IMR-90 (cell line): ENCODE data around the gene SAMD11. TPM values are rescaled to one million over a fixed set of nuclear protein-coding genes. Genes with fewer than 3 reads are reported as not detected.

Experiments
- ATAC-seq: fragments of 200-7000 bp; cut with Tn5 transposase; 2 replicates; pipeline ENCODE4 v1.9.1; 2020; ENCODE audit warnings: low read depth, mild to moderate bottlenecking, moderate library complexity
- BruUV-seq: library from RNA; stranded (reverse); fragments of 400-500 nt; replicated peaks from 2 replicates; lab custom pipeline; 2021; lab: Mats Ljungman, UMichigan
- CTCF ChIA-PET: fragments of 300-600 bp; formaldehyde crosslinking; extraction: SDS; loops from one replicate; lab custom pipeline; 2021; ENCODE audit warnings: antibody characterized with exemption; lab: Yijun Ruan, JAX
- POLR2A ChIA-PET: fragments of 300-600 bp; sonication (Branson Sonifier 250); formaldehyde crosslinking; loops from one replicate; lab custom pipeline; 2022; ENCODE audit warnings: antibody characterized with exemption; ENCODE audit not compliant: unreplicated experiment; lab: Charles Lee
- DNase-seq: peaks from one replicate; pipeline ENCODE4 v3.0.0; 2013
- H2AFZ ChIP-seq: replicated peaks from 2 replicates; pipeline ENCODE3; 2013; ENCODE audit warnings: low read length, mild to moderate bottlenecking; ENCODE audit not compliant: poor library complexity
- H2AK5ac ChIP-seq: 2 replicates; pipeline ENCODE4 v1.6.1; 2013; ENCODE audit warnings: low read depth, low read length, inconsistent platforms
- H2AK9ac ChIP-seq: replicated peaks from 2 replicates; pipeline ENCODE3; 2013; ENCODE audit warnings: mild to moderate bottlenecking, low read depth, low read length, moderate library complexity; ENCODE audit not compliant: poor library complexity
- H2BK120ac ChIP-seq: 2 replicates; pipeline ENCODE4 v1.6.1; 2013; ENCODE audit warnings: low read depth, low read length, inconsistent platforms
- H2BK15ac ChIP-seq: 3 replicates; pipeline ENCODE4 v1.6.1; 2013; ENCODE audit warnings: low read depth, low read length, inconsistent platforms
- H2BK20ac ChIP-seq: 2 replicates; pipeline ENCODE4 v1.6.1; 2013; ENCODE audit warnings: low read depth, mild to moderate bottlenecking, inconsistent platforms, low read length, moderate library complexity
- H2BK5ac ChIP-seq: 2 replicates; pipeline ENCODE4 v1.6.1; 2013; ENCODE audit warnings: mild to moderate bottlenecking, low read depth, low read length, inconsistent platforms; ENCODE audit not compliant: poor library complexity, severe bottlenecking
- H3K14ac ChIP-seq: replicated peaks from 2 replicates; pipeline ENCODE4 v1.6.1; 2013; ENCODE audit warnings: low read depth, low read length, inconsistent platforms
- H3K18ac ChIP-seq: 2 replicates; pipeline ENCODE4 v1.6.1; 2013; ENCODE audit warnings: low read depth, low read length, control low read depth
- H3K23ac ChIP-seq: 2 replicates; pipeline ENCODE4 v1.6.1; 2013; ENCODE audit warnings: low read depth, low read length, inconsistent platforms
- H3K27ac ChIP-seq: 2 replicates; pipeline ENCODE4 v1.5.1; 2013; ENCODE audit warnings: mild to moderate bottlenecking, control low read depth, low read length; ENCODE audit not compliant: insufficient read depth
- H3K27me3 ChIP-seq: 2 replicates; pipeline ENCODE4 v1.6.1; 2013; ENCODE audit warnings: low read length; ENCODE audit not compliant: control insufficient read depth, insufficient read depth
- H3K36me3 ChIP-seq: 2 replicates; pipeline ENCODE4 v1.6.1; 2013; ENCODE audit warnings: low read length, mixed read lengths; ENCODE audit not compliant: control insufficient read depth, insufficient read depth
- H3K4ac ChIP-seq: 2 replicates; pipeline ENCODE4 v1.6.1; 2013; ENCODE audit warnings: low read depth, low read length, inconsistent platforms
- H3K4me1 ChIP-seq: 2 replicates; pipeline ENCODE4 v1.6.1; 2013; ENCODE audit warnings: low read length, mixed read lengths; ENCODE audit not compliant: control insufficient read depth, insufficient read depth
- H3K4me2 ChIP-seq: 2 replicates; pipeline ENCODE4 v1.6.1; 2013; ENCODE audit warnings: low read depth, mild to moderate bottlenecking, control low read depth, low read length, moderate library complexity
- H3K4me3 ChIP-seq: 2 replicates; pipeline ENCODE4 v1.5.1; 2013; ENCODE audit warnings: low read depth, mild to moderate bottlenecking, control low read depth, low read length, moderate library complexity; ENCODE audit not compliant: insufficient read depth
- H3K56ac ChIP-seq: 2 replicates; pipeline ENCODE4 v1.6.1; 2013; ENCODE audit warnings: low read length, inconsistent platforms; ENCODE audit not compliant: insufficient read depth; ENCODE audit errors: extremely low read depth
- H3K79me1 ChIP-seq, 2 experiments: 2 replicates each; pipeline ENCODE4 v1.6.1; 2013; ENCODE audit warnings: low read length in 2 of 2, inconsistent platforms in 1 of 2, low read depth in 1 of 2
- H3K9ac ChIP-seq: 2 replicates; pipeline ENCODE4 v1.6.1; 2013; ENCODE audit warnings: low read depth, low read length, control low read depth
- H3K9me1 ChIP-seq: 2 replicates; pipeline ENCODE4 v1.6.1; 2013; ENCODE audit warnings: low read length, inconsistent platforms; ENCODE audit not compliant: insufficient read depth
- H3K9me3 ChIP-seq: 2 replicates; pipeline ENCODE4 v1.6.1; 2013; ENCODE audit warnings: low read length; ENCODE audit not compliant: control insufficient read depth, insufficient read depth
- H4K20me1 ChIP-seq: 2 replicates; pipeline ENCODE4 v1.6.1; 2013; ENCODE audit warnings: low read length, inconsistent platforms; ENCODE audit not compliant: insufficient read depth
- H4K5ac ChIP-seq: 2 replicates; pipeline ENCODE4 v1.6.1; 2013; ENCODE audit warnings: mild to moderate bottlenecking, low read depth, low read length, control low read depth
- H4K8ac ChIP-seq, 2 experiments: 2 replicates each; pipeline ENCODE4 v1.6.1; 2013; ENCODE audit warnings: low read depth in 2 of 2, low read length in 2 of 2, control low read depth in 1 of 2, inconsistent platforms in 1 of 2
- H4K91ac ChIP-seq: 2 replicates; pipeline ENCODE4 v1.6.1; 2013; ENCODE audit warnings: low read depth, low read length, inconsistent platforms; ENCODE audit not compliant: insufficient read depth
- BHLHE40 ChIP-seq: fragments of 150-350 bp; IDR thresholded peaks from 2 replicates; pipeline ENCODE4 v1.6.1; 2016; ENCODE audit warnings: mild to moderate bottlenecking, low read depth, low read length
- CHD1 ChIP-seq: IDR thresholded peaks from 2 replicates; pipeline ENCODE4 v1.6.1; 2012; ENCODE audit warnings: low read depth, low read length, improper control_type of control experiment
- MAFK ChIP-seq: IDR thresholded peaks from 2 replicates; pipeline ENCODE4 v1.6.1; 2012; ENCODE audit warnings: low read depth, low read length, improper control_type of control experiment
- MAZ ChIP-seq: IDR thresholded peaks from 2 replicates; pipeline ENCODE4 v1.6.1; 2012; ENCODE audit warnings: low read depth, mild to moderate bottlenecking, low read length, improper control_type of control experiment, moderate library complexity, borderline replicate concordance
- MXI1 ChIP-seq: IDR thresholded peaks from 2 replicates; pipeline ENCODE4 v1.6.1; 2012; ENCODE audit warnings: low read depth, mild to moderate bottlenecking, low read length, moderate library complexity, borderline replicate concordance
- POLR2A ChIP-seq: IDR thresholded peaks from 2 replicates; pipeline ENCODE4 v1.6.1; 2012; ENCODE audit warnings: mild to moderate bottlenecking, low read depth, low read length
- RAD21 ChIP-seq: IDR thresholded peaks from 2 replicates; pipeline ENCODE4 v1.6.1; 2012; ENCODE audit warnings: low read length, improper control_type of control experiment
- RCOR1 ChIP-seq: IDR thresholded peaks from 2 replicates; pipeline ENCODE4 v1.6.1; 2012; ENCODE audit warnings: mild to moderate bottlenecking, low read length, improper control_type of control experiment; ENCODE audit not compliant: insufficient replicate concordance
- RFX5 ChIP-seq: IDR thresholded peaks from 2 replicates; pipeline ENCODE4 v1.8.0; 2012; ENCODE audit warnings: low read depth, mild to moderate bottlenecking, low read length, moderate library complexity
- SMC3 ChIP-seq: fragments of 150-350 bp; IDR thresholded peaks from 2 replicates; pipeline ENCODE4 v1.6.1; 2016; ENCODE audit warnings: low read depth, mild to moderate bottlenecking, antibody characterized with exemption, low read length, moderate library complexity
- WGBS, 2 experiments: methylation state at CpG; one replicate each; pipeline versions ENCODE4 v1.1.5 to v1.1.7; 2013; ENCODE audit warnings: missing lambda C conversion rate in 2 of 2; ENCODE audit not compliant: insufficient read length in 1 of 2; ENCODE audit errors: extremely low coverage in 2 of 2; 5-methylcytosine and 5-hydroxymethylcytosine counted together
- dilution Hi-C: fragments of 300-500 bp; cut with HindIII; formaldehyde crosslinking; loops from one replicate; pipeline ENCODE4 v1.14.3; 2018; ENCODE audit warnings: low sequenced_read_pairs; ENCODE audit not compliant: unreplicated experiment
- in situ Hi-C: fragments of 300-500 bp; cut with MboI; formaldehyde crosslinking; loops from 3 replicates; pipeline ENCODE4 v1.14.3; 2019; ENCODE audit warnings: low sequenced_read_pairs, inconsistent platforms, mixed read lengths
- intact Hi-C: fragments of 100-400 bp; cut with micrococcal nuclease; formaldehyde crosslinking; loops from 2 replicates; pipeline ENCODE4 v1.10.0; 2022
- polyA plus RNA-seq, 3 experiments: library from polyadenylated mRNA; depleted of rRNA; stranded (reverse); fragments of >200 nt; gene quantifications; 2 replicates each; pipeline ENCODE4 v1.2.3, GENCODE V29; 2012; ENCODE audit warnings: low replicate concordance in 1 of 3
- total RNA-seq: library from RNA; depleted of rRNA; stranded (reverse); fragments of >200 nt; gene quantifications from 2 replicates; pipeline ENCODE4 v1.2.3, GENCODE V29; 2012
- TF ChIP-seq, protein P1 (sequence below): conservative IDR thresholded peaks from 2 replicates; pipeline ENCODE4 v1.5.1; 2012; ENCODE audit warnings: mild to moderate bottlenecking, low read depth, low read length, improper control_type of control experiment

The SAMD11 gene
- total and polyA plus RNA-seq, 2 of the 4 experiments (the other 2 are of a cell fraction): 5.9 to 22.9 TPM

DNA sequence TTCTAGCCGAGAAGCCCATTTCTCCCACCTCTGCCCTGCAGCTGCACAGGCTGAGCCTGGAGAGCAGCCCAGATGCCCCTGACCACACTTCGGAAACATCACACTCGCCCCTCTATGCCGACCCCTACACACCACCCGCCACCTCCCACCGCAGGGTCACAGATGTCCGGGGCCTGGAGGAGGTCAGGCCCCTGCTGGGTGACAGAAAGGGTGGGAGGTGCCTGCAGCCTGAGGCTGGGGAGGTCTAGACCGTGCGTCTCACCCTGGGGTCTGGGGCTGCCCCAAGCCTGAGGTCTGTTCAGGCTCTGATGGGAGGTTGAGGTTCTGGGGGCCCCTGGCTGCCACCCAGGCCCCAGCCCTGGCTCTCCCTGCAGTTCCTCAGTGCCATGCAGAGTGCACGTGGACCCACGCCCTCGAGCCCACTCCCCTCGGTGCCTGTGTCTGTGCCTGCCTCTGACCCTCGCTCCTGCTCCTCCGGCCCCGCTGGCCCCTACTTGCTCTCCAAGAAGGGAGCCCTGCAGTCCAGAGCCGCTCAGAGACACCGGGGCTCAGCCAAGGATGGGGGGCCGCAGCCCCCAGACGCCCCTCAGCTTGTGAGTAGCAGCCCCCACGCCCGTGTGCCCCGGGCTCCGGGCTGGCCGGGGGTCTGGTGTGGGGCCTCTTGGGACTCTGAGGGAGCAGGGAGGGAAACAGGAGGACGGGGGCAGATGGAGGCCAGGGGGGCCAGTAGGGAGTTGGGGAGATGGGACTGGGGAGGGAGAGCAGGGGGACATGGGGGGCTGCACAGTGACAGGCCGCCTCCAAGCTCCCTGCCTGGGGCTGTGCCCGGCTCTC is 50.0 kb downstream of the SAMD11 start (continued):
- TF ChIP-seq RFX5: no peak
- no peak for TF ChIP-seq RCOR1
- no peak for TF ChIP-seq MXI1
- no peak for TF ChIP-seq RAD21
- TF ChIP-seq MAFK: no peak

DNA sequence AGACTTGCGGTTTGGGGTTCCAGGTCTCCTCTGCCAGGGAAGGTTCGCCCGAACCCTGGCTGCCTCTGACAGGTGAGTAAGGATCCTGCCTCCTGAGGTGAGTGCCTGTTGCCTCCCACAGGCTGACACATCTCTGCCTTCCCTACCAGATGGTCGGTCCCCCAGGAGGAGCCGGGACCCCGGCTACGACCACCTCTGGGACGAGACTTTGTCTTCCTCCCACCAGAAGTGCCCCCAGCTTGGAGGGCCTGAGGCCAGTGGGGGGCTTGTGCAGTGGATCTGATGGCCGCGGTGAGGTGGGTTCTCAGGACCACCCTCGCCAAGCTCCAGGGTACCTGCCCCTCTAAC is 50.5 kb downstream of the SAMD11 start:
- H4K8ac ChIP-seq: no peak overlapping the region
- H2AK9ac ChIP-seq: no peak overlapping the region
- peaks cover 5% of the 10 kb centered on the region; the same call in 1 of the 2 replicates for H3K27me3 ChIP-seq
- in situ Hi-C loops: no loop called here
- no TSS peak for BruUV-seq
- no peak overlapping the region for H3K4ac ChIP-seq
- ChIA-PET CTCF (no interaction called here), POLR2A (no interaction called here)
- no peak overlapping the region for H3K9ac ChIP-seq
- no peak for ATAC-seq
- no peak overlapping the region for H3K14ac ChIP-seq
- H3K36me3 ChIP-seq: no peaks in the 10 kb centered on the region
- WGBS, 2 experiments: 100% methylated on average over 2 of the region's 11 CpGs; no CpG with 5 or more reads in 1 of the 2 experiments
- H2BK5ac ChIP-seq: no peak overlapping the region
- no peak overlapping the region for H2AFZ ChIP-seq
- no peak overlapping the region for H4K91ac ChIP-seq
- no peak overlapping the region for H3K56ac ChIP-seq
- H3K9me1 ChIP-seq: peaks cover 5% of the 10 kb centered on the region; the same call in 1 of the 2 replicates
- no peak overlapping the region for H3K27ac ChIP-seq
- intact Hi-C loops: no loop called here
- DNase-seq: no peak
- 0 out of 2 replicates have a peak, but pooled peaks cover 2% of the 10 kb centered on the region for H3K4me1 ChIP-seq
- dilution Hi-C loops: no loop called here
- no peaks in the 10 kb centered on the region for H3K9me3 ChIP-seq
- H3K23ac ChIP-seq: no peak overlapping the region
- no peak overlapping the region for H2BK20ac ChIP-seq
- H3K79me1 ChIP-seq: no peaks in the 10 kb centered on the region
- H2AK5ac ChIP-seq: no peak overlapping the region
- no peaks in the 10 kb centered on the region; the same call in 1 of the 2 replicates for H4K20me1 ChIP-seq
- no peak for TF ChIP-seq MAZ
- TF ChIP-seq CHD1: no peak
- TF ChIP-seq BHLHE40: no peak
- TF ChIP-seq, protein P1, sequence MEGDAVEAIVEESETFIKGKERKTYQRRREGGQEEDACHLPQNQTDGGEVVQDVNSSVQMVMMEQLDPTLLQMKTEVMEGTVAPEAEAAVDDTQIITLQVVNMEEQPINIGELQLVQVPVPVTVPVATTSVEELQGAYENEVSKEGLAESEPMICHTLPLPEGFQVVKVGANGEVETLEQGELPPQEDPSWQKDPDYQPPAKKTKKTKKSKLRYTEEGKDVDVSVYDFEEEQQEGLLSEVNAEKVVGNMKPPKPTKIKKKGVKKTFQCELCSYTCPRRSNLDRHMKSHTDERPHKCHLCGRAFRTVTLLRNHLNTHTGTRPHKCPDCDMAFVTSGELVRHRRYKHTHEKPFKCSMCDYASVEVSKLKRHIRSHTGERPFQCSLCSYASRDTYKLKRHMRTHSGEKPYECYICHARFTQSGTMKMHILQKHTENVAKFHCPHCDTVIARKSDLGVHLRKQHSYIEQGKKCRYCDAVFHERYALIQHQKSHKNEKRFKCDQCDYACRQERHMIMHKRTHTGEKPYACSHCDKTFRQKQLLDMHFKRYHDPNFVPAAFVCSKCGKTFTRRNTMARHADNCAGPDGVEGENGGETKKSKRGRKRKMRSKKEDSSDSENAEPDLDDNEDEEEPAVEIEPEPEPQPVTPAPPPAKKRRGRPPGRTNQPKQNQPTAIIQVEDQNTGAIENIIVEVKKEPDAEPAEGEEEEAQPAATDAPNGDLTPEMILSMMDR: no peak
- no peak for TF ChIP-seq SMC3
- no peak for TF ChIP-seq RCOR1
- TF ChIP-seq POLR2A: no peak
- no peak for TF ChIP-seq RAD21
- no peak for TF ChIP-seq MAFK
- TF ChIP-seq MXI1: no peak
- TF ChIP-seq RFX5: no peak
- H2BK120ac ChIP-seq: no peak overlapping the region
- no peak overlapping the region for H3K18ac ChIP-seq
- H3K4me3 ChIP-seq: no peak overlapping the region
- no peak overlapping the region for H4K5ac ChIP-seq
- H2BK15ac ChIP-seq: no peak overlapping the region
- no peak overlapping the region for H3K4me2 ChIP-seq
